GM18502 (cell line): ENCODE data around the gene PRDM16.

Experiments used
- ATAC-seq: cut with Tn5 transposase; IDR thresholded peaks from one replicate; pipeline ENCODE4 v1.9.1; 2021; ENCODE audit warnings: mild to moderate bottlenecking; ENCODE audit not compliant: unreplicated experiment, poor library complexity

The PRDM16 gene

DNA sequence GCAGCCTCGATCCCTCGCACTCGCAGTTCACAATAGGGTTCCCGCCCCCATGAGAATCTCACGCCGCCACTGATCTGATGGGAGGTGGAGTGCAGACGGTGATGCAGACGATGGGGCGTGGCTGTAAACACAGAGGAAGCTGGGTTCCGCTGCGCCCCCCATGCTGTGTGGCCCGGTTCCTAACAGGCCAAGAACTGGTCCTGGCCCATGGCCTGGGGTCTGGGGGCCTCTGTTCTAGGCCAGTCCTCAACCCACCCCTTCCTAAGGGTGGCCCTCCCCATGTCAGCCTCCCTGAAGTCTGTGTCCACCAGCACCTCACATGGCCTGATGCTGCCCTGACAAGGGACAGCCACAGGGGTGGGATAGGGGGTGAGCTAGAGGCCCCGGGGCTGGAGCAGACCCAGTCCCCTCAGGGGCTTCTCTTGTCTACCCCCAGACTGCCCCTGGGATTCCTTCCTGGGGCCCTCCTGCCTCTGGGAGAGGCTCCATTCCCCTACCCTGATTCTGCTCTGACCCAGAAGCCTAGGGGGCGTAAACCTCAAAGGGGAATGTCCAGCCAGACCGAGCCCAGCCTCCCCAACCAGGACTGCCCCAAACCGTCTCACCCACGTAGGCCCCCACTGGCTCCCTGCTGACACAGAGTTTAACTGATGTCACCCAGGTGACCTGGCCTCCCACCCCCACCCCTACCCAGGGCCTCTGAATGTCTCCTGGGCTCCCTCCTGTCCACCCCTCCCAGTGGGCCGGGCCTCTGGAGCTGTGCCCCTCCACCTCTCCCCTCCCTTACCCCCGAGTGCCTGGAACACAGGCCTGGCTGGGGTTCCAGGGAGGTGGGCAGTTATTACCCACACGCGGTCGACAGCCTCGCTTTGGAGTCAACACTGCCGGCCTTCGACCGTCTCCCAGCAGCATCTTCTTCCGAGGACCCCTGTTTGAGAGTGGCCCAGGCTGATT lies 370.6 kb downstream of the PRDM16 start:
- no peak for ATAC-seq

DNA sequence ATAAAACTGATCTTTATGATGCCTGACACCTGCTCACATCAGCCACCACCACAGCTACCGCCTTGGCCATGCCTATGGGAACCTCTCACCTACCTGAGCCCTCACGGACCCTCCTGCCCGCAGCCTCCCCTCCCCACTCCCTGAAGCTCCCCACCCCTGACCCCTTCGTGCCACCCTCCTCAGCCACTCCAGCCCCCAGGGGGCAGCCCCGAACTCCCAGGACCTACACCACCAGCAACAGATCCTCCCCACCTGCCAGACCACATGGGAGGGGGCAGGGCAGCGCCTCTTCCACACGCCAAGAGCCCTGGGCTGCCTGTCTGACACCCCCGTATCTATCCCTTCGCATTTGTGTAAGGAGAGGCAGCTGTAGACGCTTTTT lies 371.3 kb downstream of the PRDM16 start:
- no peak for ATAC-seq

DNA sequence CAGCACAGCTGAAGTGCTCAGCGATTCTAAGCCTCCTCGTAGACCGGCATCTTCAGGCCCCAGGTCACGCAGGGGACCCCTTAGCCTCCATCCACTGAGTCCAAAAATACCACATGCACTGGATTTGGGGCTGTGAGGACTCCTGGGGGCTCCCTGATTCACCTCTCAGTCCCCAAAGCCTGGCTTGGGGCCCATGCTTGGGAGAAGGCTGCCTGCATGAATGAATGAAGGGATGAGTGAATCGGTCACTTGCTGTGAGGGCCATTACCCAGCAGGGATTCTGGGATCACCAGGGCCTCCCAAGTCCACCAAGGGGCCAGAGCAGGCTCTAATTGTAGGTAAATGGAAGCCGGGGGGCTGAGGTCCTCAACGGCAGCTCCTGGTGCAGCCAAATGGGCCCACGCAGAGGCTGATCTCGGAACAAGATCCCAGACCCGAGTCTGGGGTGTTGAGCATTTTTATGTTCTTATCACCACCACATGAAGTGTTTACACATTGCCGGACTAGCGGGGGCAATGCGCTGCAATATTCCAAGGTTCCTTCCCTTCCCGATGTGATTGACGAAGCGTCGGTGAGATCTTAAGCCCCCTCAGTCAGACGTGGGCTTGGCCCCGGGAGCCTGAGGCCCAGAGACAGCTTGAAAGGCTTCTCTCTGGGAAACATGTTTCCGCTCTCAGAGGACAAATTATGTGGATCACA lies 371.9 kb downstream of the PRDM16 start:
- ATAC-seq, result no peak

GRCh38 chr1:3441410-3441847 lies 372.4 kb downstream of the PRDM16 start:
- no peak for ATAC-seq

GRCh38 chr1:3441880-3442279 lies 372.9 kb downstream of the PRDM16 start:
- no peak for ATAC-seq

DNA sequence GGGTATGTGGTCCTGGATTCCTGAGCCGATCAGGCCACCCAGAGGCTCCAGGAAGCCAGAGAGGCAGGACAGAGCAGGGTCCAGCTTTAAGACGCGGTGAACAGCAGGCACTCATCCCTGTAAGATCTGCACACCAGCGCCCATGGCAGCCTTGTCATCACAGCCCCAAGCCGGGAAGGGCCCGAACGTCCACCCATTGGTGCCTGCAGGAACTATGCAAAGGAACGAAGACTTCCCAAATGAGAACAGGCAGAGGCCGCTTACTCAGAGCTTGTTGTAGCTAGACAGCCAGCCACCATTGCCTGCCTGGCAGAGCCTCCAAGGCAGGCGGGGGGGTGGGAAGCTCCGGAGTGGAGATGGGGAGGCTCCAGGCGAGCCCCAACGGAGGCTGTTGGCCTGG lies 373.3 kb downstream of the PRDM16 start:
- no peak for ATAC-seq

- no peak for ATAC-seq
Measured at GRCh38 chr1:3442901-3443300, 373.9 kb downstream of the PRDM16 start.

GRCh38 chr1:3443807-3444206 lies 374.8 kb downstream of the PRDM16 start:
- no peak for ATAC-seq

- no peak for ATAC-seq
Measured at GRCh38 chr1:3444298-3444697, 375.3 kb downstream of the PRDM16 start.

GRCh38 chr1:3444736-3445135 lies 375.7 kb downstream of the PRDM16 start:
- ATAC-seq, result no peak

DNA sequence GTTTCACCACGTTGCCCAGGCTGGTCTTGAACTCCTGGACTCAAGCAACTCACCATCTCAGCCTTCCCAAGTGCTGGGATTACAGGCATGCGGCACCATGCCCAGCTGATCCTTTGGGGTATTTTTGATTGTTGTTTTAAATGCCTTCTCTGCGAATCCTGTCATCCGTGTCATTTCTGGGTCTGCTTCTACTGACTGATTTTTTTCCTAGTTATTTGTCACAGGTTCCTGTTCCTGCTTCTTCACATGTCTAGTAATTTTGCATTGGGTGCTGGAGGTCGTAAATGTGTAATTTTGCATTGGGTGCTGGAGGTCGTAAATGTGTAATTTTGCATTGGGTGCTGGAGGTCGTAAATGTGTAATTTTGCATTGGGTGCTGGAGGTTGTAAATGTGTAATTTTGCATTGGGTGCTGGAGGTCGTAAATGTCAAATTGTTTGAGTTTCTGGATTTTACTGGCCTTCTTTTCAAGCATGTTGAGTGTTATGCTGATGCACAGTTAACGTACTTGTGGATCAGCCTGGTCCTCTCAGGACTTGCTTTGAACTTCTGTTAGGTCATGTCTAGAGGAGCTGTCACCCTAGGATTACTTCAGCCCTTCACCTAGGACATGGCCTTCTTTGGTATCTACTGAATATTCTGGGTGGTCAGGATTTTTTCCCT lies 381.3 kb downstream of the PRDM16 start:
- no peak for ATAC-seq

GRCh38 chr1:3450983-3451382 lies 382.0 kb downstream of the PRDM16 start:
- no peak for ATAC-seq

GRCh38 chr1:3451994-3452865 lies 383.2 kb downstream of the PRDM16 start:
- ATAC-seq, result no peak

GRCh38 chr1:3452866-3453175 lies 383.8 kb downstream of the PRDM16 start:
- no peak for ATAC-seq

DNA sequence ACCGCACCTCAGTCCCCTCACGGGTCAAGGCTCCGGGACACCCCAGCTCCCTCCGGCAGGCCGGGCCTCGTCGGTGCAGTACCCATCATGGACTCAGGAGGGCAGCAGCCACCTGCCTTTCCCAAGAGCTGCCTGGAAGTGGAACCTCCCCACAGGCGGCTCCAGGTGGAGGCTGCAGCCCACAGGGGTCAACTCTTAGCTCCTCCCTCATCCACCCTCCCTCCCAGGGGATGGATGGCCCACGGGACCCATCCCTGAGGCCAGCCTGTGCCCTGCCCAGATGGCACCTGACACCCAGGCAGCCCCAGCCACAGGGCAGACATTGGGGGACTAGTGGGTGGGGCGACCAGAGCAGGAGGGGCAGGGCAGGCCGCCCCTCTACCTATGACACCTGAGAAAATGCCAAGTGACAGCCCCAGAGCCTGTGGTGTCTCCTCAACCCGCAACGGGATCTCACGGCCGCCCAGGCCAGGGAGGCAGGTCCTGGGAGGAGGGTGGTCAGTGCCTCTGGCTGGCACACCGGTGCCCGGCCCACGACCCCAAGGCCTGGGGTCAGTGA lies 384.3 kb downstream of the PRDM16 start:
- ATAC-seq, result no peak

- no peak for ATAC-seq
Measured at GRCh38 chr1:3453891-3454810, 385.1 kb downstream of the PRDM16 start, which contains the start of gene ARHGEF16. Gene ARHGEF16, plus strand, starts transcription at chr1:3454665. Its CDS starts 8,420 bp downstream, at chr1:3463085.

DNA sequence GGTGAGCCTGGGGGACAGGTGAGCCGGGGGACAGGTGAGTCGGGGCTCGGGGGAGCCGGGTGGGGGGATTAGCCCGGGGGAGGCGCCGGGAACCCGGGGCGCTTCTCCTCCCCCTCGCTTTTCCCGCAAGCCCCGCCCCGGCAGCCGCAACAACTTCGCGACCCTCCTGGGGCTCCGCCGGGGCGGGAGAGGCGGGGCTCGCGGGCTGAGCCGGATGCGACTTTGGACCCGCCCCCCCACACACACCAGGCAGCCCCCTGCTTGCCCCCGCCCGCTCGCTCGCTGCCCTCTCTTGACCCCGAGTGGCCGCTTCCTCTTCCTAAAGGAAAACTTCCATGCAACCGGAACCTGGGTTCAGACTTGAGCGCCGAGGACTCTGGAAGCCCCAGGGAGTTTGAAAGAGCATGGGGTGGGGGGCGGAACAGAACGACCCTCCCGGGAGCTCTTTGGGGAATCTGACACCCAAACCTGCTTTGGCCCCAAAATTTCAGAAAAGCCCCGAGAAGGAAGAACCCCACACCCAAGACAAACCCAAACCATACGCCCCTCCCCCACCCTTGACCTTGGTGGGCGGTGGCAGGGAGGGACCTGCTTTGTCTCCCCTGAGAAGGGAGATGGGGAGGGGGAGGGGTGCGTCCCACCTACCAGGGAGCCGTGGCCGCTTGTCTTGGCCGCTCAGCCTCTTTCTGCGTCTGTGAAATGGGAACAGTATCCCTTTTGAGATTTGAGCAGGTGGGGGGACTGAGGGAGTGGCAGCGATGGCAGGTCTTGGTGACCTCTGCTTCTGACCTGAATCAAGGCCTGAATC lies 386.0 kb downstream of the PRDM16 start:
- ATAC-seq, result no peak
